Smooth muscle cell (in vitro differentiated cells): ENCODE data around the gene VPS25. TPM values are rescaled to one million over a fixed set of nuclear protein-coding genes. Genes with fewer than 3 reads are reported as not detected.
"Not testable (repeated sequence)": the region's sequence is repeated elsewhere in the genome, so short reads cannot be mapped to it uniquely, and the experiment has no call there.

Experiments
- DNase-seq: peaks from one replicate; lab custom pipeline; 2025; ENCODE audit not compliant: unreplicated experiment; lab: John Stamatoyannopoulos, UW
- H2AFZ ChIP-seq: fragments of 200-600 bp; sonication (generic); 2 replicates; pipeline ENCODE4 v1.6.0; 2016; ENCODE audit warnings: antibody characterized with exemption, low read depth, mild to moderate bottlenecking
- H3F3A ChIP-seq: fragments of 200-600 bp; sonication (generic); 2 replicates; pipeline ENCODE4 v1.6.0; 2017; ENCODE audit warnings: antibody characterized with exemption, low read depth
- H3K27ac ChIP-seq: fragments of 200-600 bp; sonication (generic); 2 replicates; pipeline ENCODE4 v1.5.1; 2016; ENCODE audit warnings: low read depth, mild to moderate bottlenecking
- H3K27me3 ChIP-seq: fragments of 200-600 bp; sonication (generic); 2 replicates; pipeline ENCODE4 v1.6.1; 2016; ENCODE audit warnings: low read depth, mild to moderate bottlenecking
- H3K36me3 ChIP-seq: fragments of 200-600 bp; sonication (generic); 2 replicates; pipeline ENCODE4 v1.5.1; 2016; ENCODE audit warnings: low read depth
- H3K4me1 ChIP-seq: fragments of 200-600 bp; sonication (generic); 2 replicates; pipeline ENCODE4 v1.5.1; 2016; ENCODE audit warnings: low read depth
- H3K4me2 ChIP-seq: fragments of 200-600 bp; sonication (generic); 2 replicates; pipeline ENCODE4 v1.6.0; 2016; ENCODE audit warnings: mild to moderate bottlenecking
- H3K4me3 ChIP-seq: fragments of 200-600 bp; sonication (generic); 2 replicates; pipeline ENCODE4 v1.5.1; 2016; ENCODE audit warnings: mild to moderate bottlenecking
- H3K79me2 ChIP-seq: fragments of 200-600 bp; sonication (generic); 2 replicates; pipeline ENCODE4 v1.6.0; 2016; ENCODE audit warnings: low read depth, mild to moderate bottlenecking
- H3K9ac ChIP-seq: fragments of 200-600 bp; sonication (generic); 2 replicates; pipeline ENCODE4 v1.6.0; 2016; ENCODE audit warnings: low read depth
- H3K9me3 ChIP-seq: fragments of 200-600 bp; sonication (generic); replicated peaks from 2 replicates; pipeline ENCODE4 v1.5.1; 2016; ENCODE audit warnings: low read depth
- H4K20me1 ChIP-seq: fragments of 200-600 bp; sonication (generic); 2 replicates; pipeline ENCODE4 v1.6.0; 2016; ENCODE audit warnings: low read depth
- WGBS: methylation state at CpG from one replicate; pipeline ENCODE4 v1.1.7; 2016; ENCODE audit warnings: low lambda C conversion rate; 5-methylcytosine and 5-hydroxymethylcytosine counted together
- polyA plus RNA-seq: library from polyadenylated mRNA; unstranded; fragments of >200 nt; fragmentation: Nextera tagmentation; extraction: Ambion mirVana; gene quantifications from 2 replicates; pipeline ENCODE4 v1.2.1, GENCODE V29; 2016
- total RNA-seq: library from RNA; depleted of rRNA; stranded (reverse); fragments of >200 nt; gene quantifications from 2 replicates; pipeline ENCODE4 v1.2.3, GENCODE V29; 2014
- TF ChIP-seq, protein P1 (sequence below): fragments of 200-600 bp; sonication (generic); IDR thresholded peaks from 2 replicates; pipeline ENCODE4 v1.5.1; 2017; ENCODE audit warnings: borderline replicate concordance, mild to moderate bottlenecking, antibody characterized with exemption; ENCODE audit not compliant: insufficient read depth, poor library complexity, severe bottlenecking

Gene VPS25
- total RNA-seq (91.0 and 108 TPM in 2 replicates), polyA plus RNA-seq (129 and 139 TPM in 2 replicates)

GRCh38 chr17:42773290-42774035, at the start of gene VPS25:
Gene VPS25 (plus strand): TSS chr17:42773449. CDS start chr17:42773476, 27 bp downstream.
- Histone ChIP-seq H3K9ac (peak within 1 kb of the TSS; percentile 77), H3K4me2 (peak within 1 kb of the TSS; percentile 92), H3K9me3 (no peaks in the 10 kb centered on the region), H4K20me1 (no peaks in the 10 kb centered on the region), H3K36me3 (no peaks in the 10 kb centered on the region), H3F3A (peaks cover 3% of the 10 kb centered on the region), H3K4me1 (peaks cover 13% of the 10 kb centered on the region), H3K27me3 (no peaks in the 10 kb centered on the region), H3K27ac (peak within 1 kb of the TSS; percentile 52), H2AFZ (peak within 1 kb of the TSS; percentile 100), H3K4me3 (peak within 1 kb of the TSS; percentile 83), H3K79me2 (no peaks in the 10 kb centered on the region)
- TF ChIP-seq, protein P1, sequence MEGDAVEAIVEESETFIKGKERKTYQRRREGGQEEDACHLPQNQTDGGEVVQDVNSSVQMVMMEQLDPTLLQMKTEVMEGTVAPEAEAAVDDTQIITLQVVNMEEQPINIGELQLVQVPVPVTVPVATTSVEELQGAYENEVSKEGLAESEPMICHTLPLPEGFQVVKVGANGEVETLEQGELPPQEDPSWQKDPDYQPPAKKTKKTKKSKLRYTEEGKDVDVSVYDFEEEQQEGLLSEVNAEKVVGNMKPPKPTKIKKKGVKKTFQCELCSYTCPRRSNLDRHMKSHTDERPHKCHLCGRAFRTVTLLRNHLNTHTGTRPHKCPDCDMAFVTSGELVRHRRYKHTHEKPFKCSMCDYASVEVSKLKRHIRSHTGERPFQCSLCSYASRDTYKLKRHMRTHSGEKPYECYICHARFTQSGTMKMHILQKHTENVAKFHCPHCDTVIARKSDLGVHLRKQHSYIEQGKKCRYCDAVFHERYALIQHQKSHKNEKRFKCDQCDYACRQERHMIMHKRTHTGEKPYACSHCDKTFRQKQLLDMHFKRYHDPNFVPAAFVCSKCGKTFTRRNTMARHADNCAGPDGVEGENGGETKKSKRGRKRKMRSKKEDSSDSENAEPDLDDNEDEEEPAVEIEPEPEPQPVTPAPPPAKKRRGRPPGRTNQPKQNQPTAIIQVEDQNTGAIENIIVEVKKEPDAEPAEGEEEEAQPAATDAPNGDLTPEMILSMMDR = no peak
- DNase-seq = no peak
- WGBS = under 1% methylated on average over 39 of the region's 39 CpGs

DNA sequence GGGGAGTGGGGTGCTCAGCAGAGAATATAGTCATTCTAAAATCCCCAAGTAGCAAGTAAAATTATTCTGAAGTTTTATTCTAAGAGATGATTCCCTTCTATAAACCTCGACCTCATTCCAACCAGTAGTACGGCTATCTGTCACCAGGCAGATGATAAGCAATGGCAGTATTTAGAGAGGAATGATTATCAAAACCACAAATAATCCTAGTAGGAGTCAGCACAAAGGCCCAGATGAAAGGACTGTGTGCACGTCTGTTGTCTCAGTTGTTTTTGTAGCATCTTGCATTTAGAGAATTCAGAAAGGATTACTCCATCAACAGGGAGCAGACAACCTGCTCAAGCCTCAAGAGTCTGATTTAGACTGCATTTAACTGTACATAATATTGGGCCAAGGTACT, 49.6 kb upstream of the VPS25 start:
- Histone ChIP-seq H3K27me3 (no peaks in the 10 kb centered on the region), H3K9ac (no peak overlapping the region), H3K36me3 (no peaks in the 10 kb centered on the region)

DNA sequence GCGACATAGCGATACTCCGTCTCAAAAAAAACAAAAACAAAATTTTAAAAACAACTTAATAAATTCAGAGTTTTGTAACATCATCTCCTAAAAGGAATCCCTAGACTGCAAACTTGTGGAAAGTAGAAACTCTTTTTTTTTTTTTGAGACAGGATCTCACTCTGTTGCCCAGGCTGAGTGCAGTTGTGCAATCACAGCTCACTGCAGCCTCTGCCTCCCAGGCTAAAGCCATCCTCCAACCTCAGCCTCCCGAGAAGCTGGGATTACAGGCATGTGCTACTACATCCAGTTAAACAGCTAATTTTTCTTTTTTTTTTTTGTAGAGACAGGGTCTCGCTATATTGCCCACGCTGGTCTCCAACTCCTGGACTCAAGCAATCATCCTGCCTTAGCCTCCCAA, 48.1 kb upstream of the VPS25 start:
- no peaks in the 10 kb centered on the region for H3F3A ChIP-seq
- no peak for DNase-seq
- no peaks in the 10 kb centered on the region for H3K79me2 ChIP-seq
- H3K27ac ChIP-seq = no peak overlapping the region
- no peak overlapping the region for H2AFZ ChIP-seq
- no peaks in the 10 kb centered on the region for H3K9me3 ChIP-seq
- no peaks in the 10 kb centered on the region for H3K36me3 ChIP-seq
- no peaks in the 10 kb centered on the region for H4K20me1 ChIP-seq
- no peak overlapping the region for H3K9ac ChIP-seq
- H3K4me2 ChIP-seq = no peak overlapping the region
- no peaks in the 10 kb centered on the region for H3K27me3 ChIP-seq
- H3K4me1 ChIP-seq = no peaks in the 10 kb centered on the region
- TF ChIP-seq, protein P1 = no peak
- WGBS = 100% methylated on average over 6 of the region's 6 CpGs
- no peak overlapping the region for H3K4me3 ChIP-seq

More for the DNA sequence above, 49.6 kb upstream of the VPS25 start:
- Histone ChIP-seq H2AFZ (no peak overlapping the region), H3K4me3 (no peak overlapping the region), H3K27ac (no peak overlapping the region), H3K4me2 (no peak overlapping the region), H4K20me1 (no peaks in the 10 kb centered on the region), H3F3A (no peaks in the 10 kb centered on the region), H3K9me3 (no peaks in the 10 kb centered on the region), H3K79me2 (no peaks in the 10 kb centered on the region), H3K4me1 (no peaks in the 10 kb centered on the region)
- WGBS = 71% methylated on average over 3 of the region's 3 CpGs
- DNase-seq = no peak
- TF ChIP-seq, protein P1 = no peak

- peaks cover 14% of the 10 kb centered on the region for H3K79me2 ChIP-seq
Measured at GRCh38 chr17:42740699-42741098, 32.5 kb upstream of the VPS25 start.

DNA sequence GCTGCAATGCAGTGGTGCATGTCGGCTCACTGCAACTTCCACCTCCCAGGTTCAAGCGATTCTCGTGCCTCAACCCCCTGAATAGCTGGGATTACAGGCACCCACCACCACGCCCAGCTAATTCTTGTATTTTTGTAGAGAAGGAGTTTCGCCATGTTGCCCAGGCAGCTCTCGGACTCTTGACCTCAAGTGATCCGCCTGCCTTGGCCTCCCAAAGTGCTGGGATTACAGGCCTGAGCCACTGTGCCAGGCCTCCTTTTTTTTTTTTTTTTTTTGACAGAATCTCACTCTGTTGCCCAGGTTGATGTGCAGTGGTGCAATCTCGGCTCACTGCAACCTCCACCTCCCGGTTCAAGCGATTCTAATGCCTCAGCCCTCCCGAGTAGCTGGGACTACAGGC, 30.3 kb upstream of the VPS25 start:
- H3K27ac ChIP-seq, H3K4me3 ChIP-seq, H2AFZ ChIP-seq, H3K9ac ChIP-seq, H3K27me3 ChIP-seq, H3K4me2 ChIP-seq, DNase-seq, H3K9me3 ChIP-seq, H3F3A ChIP-seq, H3K4me1 ChIP-seq, H3K36me3 ChIP-seq, H4K20me1 ChIP-seq: not testable (repeated sequence)
- H3K79me2 ChIP-seq = peaks cover 14% of the 10 kb centered on the region
- 94% methylated on average over 11 of the region's 11 CpGs for WGBS

More at GRCh38 chr17:42740699-42741098, 32.5 kb upstream of the VPS25 start:
- TF ChIP-seq, protein P1 = no peak
- Histone ChIP-seq H3F3A (no peaks in the 10 kb centered on the region), H3K4me2 (no peak overlapping the region), H3K4me1 (peaks cover 8% of the 10 kb centered on the region), H3K9ac (no peak overlapping the region), H3K36me3 (no peaks in the 10 kb centered on the region), H3K27ac (no peak overlapping the region), H4K20me1 (no peaks in the 10 kb centered on the region), H3K4me3 (no peak overlapping the region), H3K9me3 (no peaks in the 10 kb centered on the region), H3K27me3 (no peaks in the 10 kb centered on the region), H2AFZ (no peak overlapping the region)
- WGBS = 91% methylated on average over 1 of the region's 1 CpG
- DNase-seq = no peak
